NT2/D1 (cell line): ENCODE results near the gene LARGE1.

ENCODE experiments used
- DNase-seq: peaks from one replicate; pipeline ENCODE4 v3.0.0-alpha.2; 2011; ENCODE audit warnings: low read depth, low spot score
- H3K27me3 ChIP-seq: 2 replicates; pipeline ENCODE4 v1.6.0; 2011; ENCODE audit warnings: mild to moderate bottlenecking; ENCODE audit not compliant: insufficient read length, insufficient read depth
- H3K36me3 ChIP-seq: 2 replicates; pipeline ENCODE4 v1.6.1; 2011; ENCODE audit warnings: mild to moderate bottlenecking, low read length, mixed read lengths; ENCODE audit not compliant: insufficient read depth, insufficient read length
- H3K4me1 ChIP-seq: 2 replicates; pipeline ENCODE4 v1.5.1; 2011; ENCODE audit not compliant: insufficient read depth, insufficient read length
- H3K4me3 ChIP-seq: 2 replicates; pipeline ENCODE4 v1.5.1; 2011; ENCODE audit warnings: low read depth; ENCODE audit not compliant: insufficient read length
- H3K9ac ChIP-seq: 2 replicates; pipeline ENCODE4 v1.6.0; 2011; ENCODE audit warnings: low read depth; ENCODE audit not compliant: insufficient read length
- H3K9me3 ChIP-seq: 2 replicates; pipeline ENCODE4 v1.5.1; 2011; ENCODE audit warnings: mild to moderate bottlenecking, low read length; ENCODE audit not compliant: insufficient read depth
- SUZ12 ChIP-seq: IDR thresholded peaks from 2 replicates; pipeline ENCODE4 v1.6.1; 2011; ENCODE audit not compliant: insufficient read length, insufficient read depth; ENCODE audit errors: extremely low read depth
- YY1 ChIP-seq: IDR thresholded peaks from 2 replicates; pipeline ENCODE4 v1.6.1; 2011; ENCODE audit not compliant: insufficient read length, insufficient read depth
- ZNF274 ChIP-seq: IDR thresholded peaks from 2 replicates; pipeline ENCODE4 v1.6.1; 2011; ENCODE audit warnings: mild to moderate bottlenecking, low read depth, low read length

Gene LARGE1

DNA sequence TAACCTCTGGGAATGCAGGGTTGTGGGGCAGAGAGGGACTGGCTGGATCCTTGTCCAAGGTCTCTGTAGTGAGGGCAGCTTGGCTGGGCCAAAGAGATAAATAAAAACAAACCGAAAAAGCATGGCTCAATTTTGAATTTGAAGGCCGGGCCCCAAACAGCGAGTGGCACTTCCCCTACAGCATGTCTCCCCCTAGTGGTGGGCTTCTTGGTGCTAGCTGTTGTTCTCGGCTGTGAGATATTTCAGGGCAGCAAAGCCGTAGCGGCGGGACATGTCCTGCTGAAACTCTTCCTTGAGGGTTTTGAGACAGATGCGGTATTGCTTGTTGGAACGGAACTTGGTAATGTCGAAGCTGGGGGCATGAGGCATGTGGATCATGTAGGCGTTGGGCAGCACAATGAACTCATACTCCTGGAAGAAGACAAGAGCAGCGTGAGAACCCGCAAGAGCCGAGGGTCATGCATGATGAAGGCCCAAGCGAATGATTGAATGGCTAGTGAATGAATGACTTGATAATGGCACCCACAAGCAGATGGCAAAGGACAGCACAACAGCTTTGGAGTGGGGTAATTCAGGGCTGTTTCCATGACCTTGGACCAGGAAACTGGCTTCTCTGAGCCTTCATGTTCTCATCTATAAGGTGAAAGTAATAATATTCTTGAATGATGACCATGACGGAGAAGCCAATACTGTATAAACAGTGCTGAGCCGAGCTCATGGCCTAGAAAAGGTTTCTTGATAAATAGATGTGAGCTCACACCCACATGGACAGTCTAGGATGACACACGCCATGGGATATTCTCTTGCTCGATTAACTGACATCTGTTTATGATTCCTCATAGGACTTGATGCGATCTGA, 645.8 kb downstream of the LARGE1 start:
- Histone ChIP-seq H3K4me3 (no peak overlapping the region), H3K9ac (no peak overlapping the region), H3K27me3 (no peaks in the 10 kb centered on the region), H3K4me1 (no peaks in the 10 kb centered on the region), H3K9me3 (no peaks in the 10 kb centered on the region), H3K36me3 (peaks cover 4% of the 10 kb centered on the region)
- DNase-seq: peak; percentile 23
- no peak for TF ChIP-seq SUZ12
- TF ChIP-seq ZNF274: no peak
- TF ChIP-seq YY1: no peak

DNA sequence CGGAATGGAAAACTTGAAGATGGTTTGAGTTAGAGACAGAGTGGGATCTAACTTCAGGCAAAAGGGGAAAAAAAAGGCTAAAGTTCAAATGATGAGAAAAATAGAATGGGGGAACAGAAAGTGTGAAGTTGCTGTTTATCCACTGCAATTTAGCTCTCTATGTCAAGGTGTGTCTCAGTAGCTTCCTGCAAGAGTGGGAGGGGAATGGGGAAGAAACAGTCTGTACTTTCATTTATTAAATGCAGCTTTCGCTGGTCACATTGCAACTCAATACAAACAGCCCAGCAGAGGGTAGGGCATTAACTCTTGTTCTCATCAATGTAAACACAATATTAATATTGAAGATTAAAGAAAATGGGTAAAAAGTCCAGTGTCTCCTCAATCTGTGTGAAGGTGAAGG, 647.4 kb downstream of the LARGE1 start:
- H3K4me3 ChIP-seq: no peak overlapping the region
- TF ChIP-seq SUZ12: no peak
- no peak for TF ChIP-seq ZNF274
- TF ChIP-seq YY1: no peak
- H3K9ac ChIP-seq: no peak overlapping the region
- peaks cover 4% of the 10 kb centered on the region for H3K36me3 ChIP-seq
- no peaks in the 10 kb centered on the region for H3K9me3 ChIP-seq
- no peaks in the 10 kb centered on the region for H3K4me1 ChIP-seq
- H3K27me3 ChIP-seq: no peaks in the 10 kb centered on the region
- no peak for DNase-seq

GRCh38 chr22:33272180-33272579, 648.1 kb downstream of the LARGE1 start:
- peaks cover 4% of the 10 kb centered on the region for H3K36me3 ChIP-seq
- no peak overlapping the region for H3K9ac ChIP-seq
- DNase-seq: no peak
- no peaks in the 10 kb centered on the region for H3K27me3 ChIP-seq
- TF ChIP-seq YY1 (no peak), SUZ12 (no peak), ZNF274 (no peak)
- no peaks in the 10 kb centered on the region for H3K9me3 ChIP-seq
- H3K4me1 ChIP-seq: no peaks in the 10 kb centered on the region
- no peak overlapping the region for H3K4me3 ChIP-seq

- Histone ChIP-seq H3K4me1 (no peaks in the 10 kb centered on the region), H3K27me3 (no peaks in the 10 kb centered on the region), H3K4me3 (no peak overlapping the region), H3K9me3 (no peaks in the 10 kb centered on the region), H3K36me3 (peaks cover 4% of the 10 kb centered on the region), H3K9ac (no peak overlapping the region)
- TF ChIP-seq YY1: no peak
- no peak for TF ChIP-seq ZNF274
- TF ChIP-seq SUZ12: no peak
- no peak for DNase-seq
Observed at GRCh38 chr22:33271390-33272161, 648.7 kb downstream of the LARGE1 start.

- Histone ChIP-seq H3K9me3 (no peaks in the 10 kb centered on the region), H3K36me3 (peaks cover 4% of the 10 kb centered on the region), H3K27me3 (no peaks in the 10 kb centered on the region), H3K4me1 (no peaks in the 10 kb centered on the region), H3K9ac (no peak overlapping the region), H3K4me3 (no peak overlapping the region)
- no peak for TF ChIP-seq SUZ12
- no peak for TF ChIP-seq YY1
- TF ChIP-seq ZNF274: no peak
- DNase-seq: no peak
Observed at GRCh38 chr22:33270596-33270995, 649.7 kb downstream of the LARGE1 start.

DNA sequence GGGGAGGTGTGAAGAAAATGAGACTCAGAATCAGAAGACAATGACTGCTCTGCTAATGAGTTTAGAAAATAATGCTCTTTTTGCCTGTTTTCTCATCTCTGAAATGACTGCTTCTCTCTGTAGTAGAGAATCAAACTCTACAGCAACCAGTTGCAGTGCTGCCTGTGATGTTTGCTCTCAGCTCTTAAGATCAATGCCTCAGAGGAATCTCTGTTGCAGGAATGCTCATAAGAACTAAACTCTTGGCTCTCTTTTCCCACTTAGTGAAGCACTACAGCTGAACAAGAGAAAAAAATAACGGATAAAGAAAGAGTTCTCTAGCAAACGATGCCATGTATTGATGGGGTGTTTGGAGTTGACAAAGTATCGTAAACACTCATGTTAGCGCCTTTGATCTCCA, 658.6 kb downstream of the LARGE1 start:
- Histone ChIP-seq H3K9me3 (no peaks in the 10 kb centered on the region), H3K9ac (no peak overlapping the region), H3K36me3 (no peaks in the 10 kb centered on the region), H3K27me3 (peaks cover 12% of the 10 kb centered on the region), H3K4me1 (no peaks in the 10 kb centered on the region), H3K4me3 (no peak overlapping the region)
- no peak for DNase-seq
- no peak for TF ChIP-seq SUZ12
- no peak for TF ChIP-seq YY1
- TF ChIP-seq ZNF274: no peak

- no peak overlapping the region for H3K9ac ChIP-seq
- TF ChIP-seq ZNF274 (no peak), SUZ12 (no peak), YY1 (no peak)
- H3K27me3 ChIP-seq: peaks cover 12% of the 10 kb centered on the region
- no peak for DNase-seq
- H3K4me3 ChIP-seq: no peak overlapping the region
- no peaks in the 10 kb centered on the region for H3K9me3 ChIP-seq
- H3K36me3 ChIP-seq: no peaks in the 10 kb centered on the region
- H3K4me1 ChIP-seq: no peaks in the 10 kb centered on the region
Observed at GRCh38 chr22:33260498-33260897, 659.8 kb downstream of the LARGE1 start.
